Smooth muscle cell of the brain vasculature (primary cell): ENCODE measurements around the gene SLAMF9.

Experiments used
- DNase-seq: peaks from one replicate; pipeline ENCODE4 v3.0.0-alpha.2; 2012; ENCODE audit warnings: low read depth, low spot score

The SLAMF9 gene

DNA sequence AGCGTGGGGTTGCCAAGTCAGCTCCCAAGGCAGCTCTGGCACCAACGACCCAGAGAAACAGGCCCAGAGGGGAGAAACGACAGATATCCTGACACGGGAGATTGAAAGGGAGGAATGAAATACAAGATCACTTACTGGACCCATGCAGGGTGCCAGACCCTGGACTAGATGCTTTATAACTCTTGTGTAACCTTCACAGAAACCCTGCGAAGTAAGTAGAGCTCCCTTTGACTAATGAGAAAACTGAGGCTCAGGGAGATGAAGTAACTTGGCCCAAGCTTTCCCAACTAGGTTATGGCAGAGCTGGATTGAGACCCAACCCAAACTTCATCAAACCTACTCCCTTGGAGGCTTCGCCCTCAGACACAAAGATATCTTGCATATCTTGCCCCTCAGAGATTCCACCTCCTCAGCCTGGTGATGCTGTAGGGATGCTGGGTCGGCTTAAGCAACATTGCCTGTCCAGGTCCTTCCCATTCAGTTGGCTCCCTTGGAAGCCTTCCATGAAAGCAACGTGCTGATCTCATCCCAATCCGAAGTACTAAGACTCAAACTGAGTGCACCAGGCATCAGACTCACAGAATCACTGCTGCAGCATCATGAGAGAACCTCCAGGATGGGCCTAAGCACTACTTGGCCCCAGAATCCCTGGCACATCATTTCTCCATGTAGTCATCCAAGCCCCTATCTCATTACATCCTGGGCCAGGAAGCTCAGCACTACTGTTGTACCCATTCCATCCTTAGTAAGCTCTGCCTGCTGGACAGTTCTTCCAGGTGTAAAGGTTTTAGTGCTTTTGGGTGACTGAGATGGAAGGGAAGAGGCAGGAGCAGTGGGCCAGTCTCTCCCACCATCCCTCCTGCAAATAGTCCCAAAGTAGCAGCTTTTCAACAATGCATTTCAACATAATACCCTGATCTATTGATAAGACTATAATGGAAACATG is 7.5 kb downstream of the SLAMF9 start:
- no peak for DNase-seq

DNA sequence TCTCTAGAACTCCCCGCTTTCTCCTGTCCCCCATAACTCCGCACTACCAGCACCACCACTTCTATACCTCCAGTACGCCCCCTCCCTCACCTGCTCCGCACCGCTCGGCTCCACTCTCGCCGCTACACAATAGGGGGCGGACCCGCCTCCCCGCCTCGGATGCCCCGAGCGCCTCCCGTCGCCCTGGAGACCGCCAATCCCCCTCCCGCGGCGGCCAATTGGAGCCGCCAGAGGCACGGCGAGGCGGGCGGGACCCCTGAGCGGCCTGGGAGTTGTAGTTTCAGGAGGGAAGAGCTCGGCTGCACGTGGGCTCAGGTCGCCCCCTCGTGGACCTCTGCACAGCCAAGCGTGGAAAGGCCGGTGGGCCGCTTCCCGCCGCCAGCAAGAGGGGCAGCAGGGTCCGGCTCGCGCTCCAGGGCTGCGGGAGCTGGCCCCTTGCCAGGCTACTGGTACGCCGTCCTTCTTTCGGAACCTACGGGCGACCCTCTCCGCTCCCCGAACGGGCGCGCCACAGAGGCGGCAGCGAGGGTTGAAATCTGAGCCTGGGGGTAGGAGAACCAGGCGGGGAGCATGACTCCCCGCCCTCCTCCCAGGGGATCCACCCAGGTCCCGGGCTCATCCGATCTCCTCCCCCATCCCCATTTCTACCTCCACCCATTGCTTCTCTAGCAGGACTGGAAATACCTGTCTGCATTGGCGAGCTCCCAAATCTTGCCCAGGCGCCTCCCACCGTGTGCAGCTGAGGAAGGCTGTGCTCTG is 8.4 kb downstream of the SLAMF9 start, which contains the start of gene IGSF9:
Gene IGSF9 (minus strand): TSS at position 131 of the 759 bp plus-strand sequence. CDS start 2,159 bp downstream, outside the sequence.
- DNase-seq: peak; percentile 12

DNA sequence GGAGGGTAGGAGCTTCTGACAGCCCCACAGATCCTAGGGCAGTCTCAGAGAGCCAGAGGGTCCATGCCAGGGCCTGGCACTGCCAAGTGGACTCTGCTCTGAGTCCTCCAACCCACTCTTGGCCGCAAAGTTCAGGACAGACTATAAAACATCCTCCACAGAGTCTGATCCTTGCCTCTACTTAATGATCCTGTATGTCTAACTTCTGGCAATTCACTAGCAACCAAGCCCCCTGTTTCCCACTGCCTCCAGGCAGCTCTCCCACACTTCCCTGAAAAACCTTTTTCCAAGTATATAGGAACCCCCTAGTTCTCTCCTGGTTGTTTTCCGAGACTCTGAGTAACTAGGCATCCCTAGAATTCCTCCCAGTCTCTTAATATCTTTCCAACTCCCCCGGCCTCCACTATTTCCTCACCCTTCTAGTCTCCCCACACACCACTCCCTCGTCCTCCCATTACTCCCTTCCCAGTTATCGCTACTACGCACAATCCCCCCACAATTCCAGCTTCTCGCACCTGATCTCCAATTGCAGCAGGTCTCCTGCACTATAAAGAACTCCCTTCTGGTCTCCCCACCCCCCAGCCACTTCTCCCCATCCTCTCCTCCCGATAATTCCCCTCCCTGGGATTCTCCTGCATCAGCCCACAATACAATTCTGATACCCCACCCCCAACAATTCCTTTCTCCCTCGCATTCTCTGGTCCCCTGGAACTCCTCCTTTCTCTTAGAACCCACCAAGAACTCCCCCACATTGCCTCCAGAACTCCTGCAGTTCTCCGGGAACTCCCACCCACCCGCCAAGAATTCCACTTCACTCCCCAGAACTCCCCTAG is 9.2 kb downstream of the SLAMF9 start:
- no peak for DNase-seq

GRCh38 chr1:159943908-159944622 is 10.0 kb downstream of the SLAMF9 start:
- DNase-seq: no peak

GRCh38 chr1:159943278-159943640 is 10.8 kb downstream of the SLAMF9 start:
- no peak for DNase-seq

DNA sequence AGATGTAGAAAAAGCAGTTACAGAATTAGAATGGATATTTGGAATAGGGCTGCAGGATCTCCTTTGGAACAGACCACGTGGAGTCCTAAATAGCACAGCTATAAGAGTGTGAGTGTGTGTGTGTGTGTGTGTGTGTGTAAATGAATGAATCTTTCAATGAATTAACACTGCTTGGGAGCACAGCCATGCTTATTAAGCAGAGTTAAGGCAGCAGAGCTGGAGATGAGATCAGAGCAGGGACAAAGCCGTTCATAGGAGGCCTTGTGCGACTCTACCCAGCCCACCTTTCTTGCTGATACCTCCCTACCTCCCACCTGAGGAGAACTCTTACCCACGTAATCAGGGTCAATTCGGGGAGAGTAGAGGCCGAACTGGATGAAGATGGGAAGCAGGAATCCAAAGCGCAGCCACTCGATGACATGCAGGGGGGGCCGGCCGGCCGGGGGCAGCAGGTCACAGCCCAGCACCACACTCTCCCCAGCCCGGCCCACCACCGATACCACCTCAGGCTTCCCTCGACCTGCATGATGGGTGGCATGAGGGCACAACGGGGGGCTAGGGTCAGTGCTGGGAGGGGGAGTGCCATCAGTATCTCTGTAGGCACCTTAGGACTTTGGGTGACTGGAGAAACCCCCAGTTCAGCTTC is 11.3 kb downstream of the SLAMF9 start:
- DNase-seq: no peak

DNA sequence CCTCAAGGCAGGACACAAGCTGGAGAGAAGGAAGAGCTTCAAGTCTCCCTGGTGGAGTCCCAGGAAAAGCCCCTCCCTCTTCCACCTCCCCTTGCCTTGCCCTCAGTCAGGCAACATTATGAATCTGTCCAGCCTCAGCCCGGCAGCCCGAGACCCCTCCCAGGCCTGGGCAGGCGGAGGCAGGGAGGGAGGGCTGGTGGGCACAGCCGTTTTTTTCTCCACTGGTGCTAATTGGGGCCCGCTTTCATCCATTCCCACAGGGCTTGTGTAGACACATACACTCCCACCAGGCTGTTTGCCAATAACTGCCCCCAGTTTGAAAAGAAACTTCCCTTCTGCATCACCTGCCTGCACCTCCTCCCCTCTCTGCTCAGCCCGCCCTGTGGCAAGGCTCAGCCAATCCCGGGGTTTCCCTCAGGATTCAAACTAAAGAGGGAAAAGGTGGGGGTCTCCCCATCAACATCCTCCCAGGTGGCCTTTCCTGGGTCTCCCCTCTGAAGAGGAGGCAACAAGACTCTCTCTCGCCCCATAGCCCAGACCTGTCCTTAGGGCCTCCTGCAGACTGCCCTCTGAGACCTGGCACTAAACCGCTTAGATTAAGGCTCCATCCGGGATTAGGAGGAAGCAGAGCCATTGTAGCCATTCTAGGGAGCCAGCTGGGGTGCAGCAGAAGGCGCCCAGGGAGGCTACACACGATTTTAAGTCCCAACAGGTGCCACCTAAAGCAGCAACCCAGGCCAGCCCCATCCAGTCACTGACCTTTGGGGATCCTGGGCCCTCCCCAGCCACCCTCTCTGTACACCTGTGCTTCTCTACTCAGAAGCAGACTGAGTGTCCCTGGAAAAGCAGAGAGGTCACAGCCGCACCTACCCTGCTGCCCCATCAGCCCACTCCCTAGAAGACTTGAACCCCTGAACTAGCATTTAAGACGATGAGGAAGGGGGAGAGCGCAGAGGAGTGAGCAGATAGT is 12.2 kb downstream of the SLAMF9 start:
- DNase-seq: no peak

GRCh38 chr1:159941141-159941540 is 12.9 kb downstream of the SLAMF9 start:
- no peak for DNase-seq

DNA sequence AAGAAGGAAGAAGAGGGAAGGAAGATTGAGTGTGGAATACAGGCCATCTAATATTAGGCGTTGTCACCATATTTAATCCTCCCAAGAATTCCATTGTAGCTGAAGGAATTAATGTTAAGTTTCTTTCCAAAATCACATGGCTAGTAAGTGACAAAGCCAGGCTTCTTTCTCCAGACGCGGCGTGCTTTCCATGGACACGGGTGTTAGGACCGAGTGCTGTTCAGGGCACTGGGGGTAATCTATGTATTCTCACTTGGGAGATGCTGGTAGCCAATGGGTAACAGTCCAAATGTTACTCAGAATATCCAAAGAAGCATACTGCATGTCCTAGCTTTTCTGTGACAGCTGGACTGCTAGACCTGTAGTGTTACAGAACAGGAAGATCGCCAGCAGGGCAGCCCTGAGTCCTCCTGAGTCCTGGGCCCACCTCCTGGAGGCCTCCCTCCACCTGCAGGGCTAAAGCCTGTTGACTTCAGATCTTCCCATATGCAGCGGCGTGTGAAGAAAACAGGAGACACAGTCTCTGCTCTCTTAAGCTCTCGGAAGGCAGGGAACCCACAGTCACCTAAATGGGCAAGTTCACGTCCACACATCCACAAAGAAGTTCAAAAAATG is 13.9 kb downstream of the SLAMF9 start:
- no peak for DNase-seq

DNA sequence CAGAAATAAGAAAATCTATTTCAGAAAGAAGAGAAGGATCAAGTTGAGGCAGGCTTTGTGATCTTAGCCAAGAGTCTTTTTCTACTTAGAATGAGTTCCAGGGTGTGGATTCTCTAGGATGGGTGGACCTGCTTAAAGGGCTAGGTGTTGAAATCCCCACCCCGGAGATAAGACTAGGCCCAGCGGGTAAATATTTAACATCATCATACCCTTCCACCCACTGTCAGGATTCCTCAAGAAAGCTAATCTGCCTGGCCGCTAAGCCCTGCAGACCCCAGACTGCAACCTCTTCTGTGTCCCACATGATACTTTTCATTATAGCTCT is 14.4 kb downstream of the SLAMF9 start:
- DNase-seq: no peak

DNA sequence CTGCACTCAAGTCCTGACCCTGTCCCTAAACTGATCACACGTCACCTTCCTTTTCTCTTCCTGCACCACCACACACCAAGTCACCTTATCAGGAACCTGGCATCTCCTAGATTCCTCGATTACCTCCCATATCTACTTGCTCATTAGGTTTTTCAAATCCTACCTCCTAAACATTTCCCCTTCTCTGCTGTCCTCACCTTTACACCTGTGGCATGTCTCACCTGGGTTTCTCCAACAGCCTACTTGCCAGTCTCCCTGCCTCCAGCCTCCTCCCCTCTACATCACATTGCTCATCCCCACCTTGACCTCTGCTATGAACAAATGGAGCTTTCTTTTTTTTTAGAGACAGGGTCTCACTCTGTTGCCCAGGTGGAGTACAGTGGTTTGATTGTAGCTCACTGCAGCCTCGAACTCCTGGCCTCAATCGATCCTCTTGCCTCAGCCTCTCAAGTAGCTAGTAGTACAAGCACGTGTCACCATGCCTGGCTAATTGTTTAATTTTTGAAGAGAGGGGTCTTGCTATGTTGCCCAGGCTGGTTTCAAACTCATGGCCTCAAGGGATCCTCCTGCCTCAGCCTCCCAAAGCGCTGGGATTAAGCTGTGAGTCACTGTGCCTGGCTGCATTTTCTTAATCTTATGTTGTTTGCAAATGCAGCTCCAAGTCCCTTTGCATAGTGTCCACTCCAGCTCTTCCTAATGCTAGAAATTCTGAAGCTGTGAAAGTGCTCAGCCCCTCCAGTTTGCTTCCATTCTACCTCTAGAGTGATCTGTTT is 14.9 kb downstream of the SLAMF9 start:
- DNase-seq: no peak

- DNase-seq: no peak
Measured at GRCh38 chr1:159938211-159938852, 15.7 kb downstream of the SLAMF9 start.

- no peak for DNase-seq
Measured at GRCh38 chr1:159937054-159937750, 16.8 kb downstream of the SLAMF9 start.

- no peak for DNase-seq
Measured at GRCh38 chr1:159936273-159936904, 17.6 kb downstream of the SLAMF9 start.

DNA sequence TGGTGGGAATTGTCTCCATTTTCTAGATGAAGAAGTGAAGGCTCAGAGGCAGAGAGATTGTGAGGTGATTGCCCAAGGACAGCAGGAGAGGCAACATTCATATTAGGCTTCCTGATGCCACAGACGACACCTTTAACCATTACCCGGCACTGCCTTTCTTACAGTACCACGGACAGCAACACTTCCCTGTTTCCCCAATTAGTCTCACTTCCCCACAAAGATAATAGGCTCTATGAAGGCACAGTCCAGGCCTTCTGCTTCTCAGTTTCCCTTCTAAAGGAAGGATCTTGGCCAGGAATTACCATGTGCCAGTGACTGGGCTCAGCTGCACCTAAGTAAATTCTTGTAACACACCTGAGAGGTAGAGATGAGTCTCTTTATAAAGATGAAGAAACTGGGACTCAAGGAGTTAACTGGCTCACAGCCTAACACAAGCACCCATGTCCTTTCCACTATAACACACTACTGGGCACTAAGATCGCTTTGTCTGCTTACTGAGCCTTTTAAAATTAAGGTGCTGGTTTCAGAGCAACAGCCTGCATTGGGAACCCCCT is 18.2 kb downstream of the SLAMF9 start:
- no peak for DNase-seq

- DNase-seq: no peak
Measured at GRCh38 chr1:159935305-159935704, 18.7 kb downstream of the SLAMF9 start.
